Inflammatory macrophage treated with lipopolysaccharide for 4 hours (primary cell): ENCODE data around the gene OR5AR1.
"Not testable (repeated sequence)": the region's sequence is repeated elsewhere in the genome, so short reads cannot be mapped to it uniquely, and the experiment has no call there.

Experiments
- DNase-seq: peaks from one replicate; pipeline ENCODE4 v3.0.0-alpha.2; 2020

Gene OR5AR1

DNA sequence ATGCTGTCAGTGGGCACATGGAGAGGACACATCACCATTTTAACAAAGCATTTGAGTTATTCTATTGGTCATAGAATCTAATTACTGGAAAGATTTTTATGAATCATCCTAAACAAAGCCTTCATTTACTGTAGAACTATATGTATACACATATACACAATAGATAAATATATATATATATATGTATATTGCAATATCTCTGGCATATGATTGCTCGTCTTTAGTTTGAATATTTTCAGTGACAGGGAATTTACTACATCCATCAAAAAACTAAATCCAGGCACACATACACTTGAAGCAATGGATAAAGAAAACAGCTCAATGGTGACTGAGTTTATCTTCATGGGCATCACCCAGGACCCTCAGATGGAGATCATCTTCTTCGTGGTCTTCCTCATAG lies at the start of gene OR5AR1:
OR5AR1 (plus strand) TSS at position 301 of the 400 bp plus-strand sequence; CDS start at position 301, 0 bp downstream.
- DNase-seq, result no peak

DNA sequence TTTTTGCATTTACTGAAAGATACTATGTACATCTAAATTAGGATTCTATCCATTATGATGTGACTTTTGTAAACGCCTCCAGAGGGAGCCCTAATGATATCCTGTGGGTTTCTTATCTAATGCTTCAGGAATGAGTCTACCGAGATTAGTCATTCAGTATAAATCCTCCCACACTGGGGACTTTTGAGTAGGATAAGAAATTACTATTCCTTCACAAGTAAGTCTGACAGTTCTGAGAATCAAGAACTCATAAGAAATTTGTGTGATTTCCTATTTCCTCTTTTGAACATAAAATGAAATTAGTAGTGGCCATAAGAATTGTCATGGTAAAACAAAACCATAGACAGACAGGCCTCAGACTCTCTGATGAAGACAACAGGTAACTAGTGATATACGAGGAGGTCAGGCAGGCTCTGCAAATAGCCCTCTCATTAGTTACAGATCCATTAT lies 38.8 kb upstream of the OR5AR1 start:
- peak; percentile 66 for DNase-seq

DNA sequence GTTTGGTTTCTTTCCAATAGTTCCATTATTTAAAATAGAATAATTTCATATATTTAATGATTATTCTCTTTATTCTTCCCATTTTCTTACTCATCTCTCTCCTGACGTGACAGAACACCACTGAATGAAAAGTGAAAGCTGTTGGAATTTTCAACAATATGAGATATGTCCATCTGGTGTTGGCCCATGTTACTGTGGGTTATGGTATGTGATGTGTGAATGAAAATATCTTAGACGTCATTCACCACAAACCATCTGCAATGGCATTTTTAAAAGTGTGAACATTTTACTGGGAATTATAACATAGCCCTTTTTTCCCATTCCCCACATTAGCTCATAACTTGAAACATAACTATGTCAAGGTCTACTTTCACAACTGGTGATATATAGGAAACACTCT lies 37.5 kb upstream of the OR5AR1 start:
- no peak for DNase-seq

DNA sequence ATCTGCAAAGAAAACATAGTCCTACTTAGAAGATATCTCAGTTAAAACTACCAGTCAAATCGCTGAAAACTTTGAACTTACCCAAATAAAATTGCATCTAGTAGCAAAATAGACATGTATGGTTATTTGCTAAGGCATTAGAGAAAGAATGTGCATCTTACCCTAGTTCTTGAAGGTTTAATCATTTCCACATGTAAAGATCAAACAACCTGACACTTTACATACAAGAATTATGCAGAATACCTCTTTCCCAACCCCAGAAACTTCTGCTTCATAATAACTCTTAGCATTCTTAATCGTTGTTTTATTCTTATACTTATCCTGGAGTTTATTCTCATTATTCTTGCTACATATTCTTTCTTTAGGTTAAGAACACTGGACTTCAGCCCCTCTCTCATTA lies 31.2 kb upstream of the OR5AR1 start:
- DNase-seq, result no peak

DNA sequence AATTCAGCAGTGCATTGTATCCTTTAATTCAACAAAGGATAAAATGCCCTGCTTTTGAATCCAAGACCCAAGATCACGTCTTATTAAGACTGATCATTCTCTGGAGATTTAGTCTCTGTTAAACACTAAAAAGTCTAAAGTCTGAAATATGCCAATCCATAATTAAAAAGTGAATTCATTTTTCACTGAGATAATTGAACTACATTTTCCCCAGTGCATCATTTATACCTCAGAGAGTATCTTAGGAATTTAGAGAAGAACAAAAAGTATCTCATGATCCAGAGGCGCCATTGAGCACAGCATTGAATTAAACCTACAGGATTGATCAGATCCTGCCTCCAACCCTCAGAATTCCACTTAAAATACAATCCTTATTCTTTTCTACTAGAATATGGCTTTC lies 26.6 kb upstream of the OR5AR1 start:
- DNase-seq, result no peak

DNA sequence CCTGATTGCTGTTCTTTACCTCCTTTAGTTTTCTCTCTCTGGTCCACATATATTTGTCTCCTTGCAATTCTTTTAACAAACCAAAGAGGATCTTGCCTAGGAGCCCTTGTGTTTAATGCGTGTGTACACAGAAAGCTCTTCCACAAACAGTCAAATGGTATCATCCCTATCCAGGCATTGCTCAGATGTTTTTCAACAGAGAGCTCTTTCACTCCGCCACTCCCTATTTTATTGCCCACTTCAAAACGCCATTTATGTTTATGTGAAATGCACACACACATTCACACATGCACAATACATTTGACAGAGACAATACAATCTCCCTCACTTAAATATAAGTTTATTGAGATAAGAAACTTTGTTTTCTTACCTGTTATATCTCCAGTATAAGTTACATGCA lies 26.0 kb upstream of the OR5AR1 start:
- no peak for DNase-seq

DNA sequence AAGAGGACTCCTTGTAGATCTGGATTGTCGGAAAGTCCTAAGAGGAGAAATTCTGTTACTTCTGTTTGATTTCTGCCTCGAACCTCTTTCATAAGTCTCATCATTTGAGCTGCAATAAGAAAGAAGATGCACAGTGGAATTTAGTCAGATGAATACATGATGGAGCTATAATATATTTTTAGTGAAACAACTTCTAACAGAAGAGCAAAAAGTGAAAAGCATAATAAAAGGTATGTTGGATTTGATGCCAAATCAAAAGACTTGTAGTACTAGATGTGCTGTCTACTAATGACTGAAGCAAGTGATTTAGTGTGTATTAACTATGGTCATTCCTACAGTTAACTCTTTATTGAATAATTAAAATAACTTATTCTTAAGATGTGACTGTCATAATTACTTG lies 21.1 kb upstream of the OR5AR1 start, which contains the start of gene OR5AP2:
OR5AP2 (minus strand) TSS at position 101 of the 400 bp plus-strand sequence; CDS start at position 101, 0 bp downstream.
- DNase-seq, result no peak

DNA sequence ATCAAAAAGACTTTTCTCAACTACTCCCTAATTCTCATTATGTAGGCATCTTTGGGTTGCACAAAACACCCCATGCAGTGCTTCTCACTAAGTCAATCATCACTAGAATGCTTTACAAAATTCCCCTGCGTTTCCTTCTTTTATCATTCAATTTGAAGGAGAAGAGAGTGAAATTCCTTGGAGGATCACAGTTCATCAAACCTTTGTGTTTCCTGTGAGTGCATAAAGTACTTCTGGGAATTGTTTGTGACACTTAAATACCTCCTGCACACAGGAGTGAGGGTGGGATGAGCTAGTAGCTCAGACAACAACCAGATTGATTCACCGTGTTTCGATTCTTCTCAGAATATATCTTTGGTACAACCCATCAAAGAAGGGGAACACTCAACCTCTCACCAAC lies 3.7 kb upstream of the OR5AR1 start:
- no peak for DNase-seq

DNA sequence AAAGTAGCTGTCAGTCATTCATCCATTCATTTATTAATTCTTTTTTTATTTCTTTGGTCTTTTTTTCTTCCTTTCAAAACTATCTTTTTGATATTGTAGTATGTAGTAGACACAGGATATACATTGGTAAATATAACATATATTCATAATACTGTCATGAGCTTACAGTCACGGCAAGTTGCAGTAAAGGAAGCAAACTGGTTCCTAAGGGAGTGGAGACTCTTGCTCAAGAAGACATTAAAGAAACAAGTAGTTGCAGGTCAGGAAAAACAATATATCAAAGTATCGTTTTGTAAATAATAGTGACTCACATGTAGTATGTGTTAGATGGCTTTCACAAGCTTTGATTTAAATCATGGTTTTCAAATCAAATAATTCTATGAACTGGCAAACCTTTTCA lies 7.5 kb downstream of the OR5AR1 start:
- DNase-seq, result no peak

DNA sequence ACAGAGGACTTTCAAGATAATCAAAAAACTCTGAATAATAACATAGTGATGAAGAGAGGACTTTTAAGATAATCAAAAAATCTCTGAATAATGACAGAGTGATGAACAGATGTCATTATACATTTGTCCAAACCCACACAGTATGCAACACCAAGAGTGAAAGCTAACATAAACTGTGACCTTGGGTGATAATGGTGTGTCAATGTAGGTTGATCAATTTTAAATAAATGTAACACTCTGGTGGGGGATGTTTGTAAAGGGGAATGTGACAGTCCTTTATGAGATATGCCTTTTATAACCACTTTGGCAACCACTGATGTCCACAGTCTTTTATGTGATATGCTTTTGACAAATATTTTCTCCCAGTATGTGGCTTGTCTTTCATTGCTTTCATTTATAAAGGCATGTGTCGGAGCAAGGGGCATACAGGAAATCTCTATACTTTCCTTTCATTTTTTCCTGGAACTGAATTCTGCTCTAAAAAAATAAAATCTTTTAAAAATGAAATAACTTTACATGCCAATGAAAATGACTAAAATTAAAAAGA lies 25.1 kb downstream of the OR5AR1 start:
- DNase-seq, result no peak

DNA sequence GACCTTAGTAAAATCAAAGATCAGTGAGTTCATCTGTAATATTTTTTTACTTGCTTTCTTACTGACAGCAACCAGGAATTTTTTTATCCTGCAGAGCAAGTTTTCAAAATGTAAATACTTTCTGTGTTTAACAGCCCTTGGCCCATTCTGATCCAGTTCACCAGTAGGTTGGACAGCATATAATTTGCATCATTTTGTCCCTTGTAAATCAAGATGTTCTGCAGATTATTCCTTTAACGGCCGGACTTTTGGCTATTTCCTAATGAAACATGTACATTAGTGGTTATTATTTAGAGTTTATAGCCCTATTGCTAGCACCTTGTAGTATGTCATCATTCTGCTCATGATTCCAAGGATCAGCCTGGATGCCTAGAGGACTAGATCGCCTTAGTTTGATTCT lies 27.7 kb downstream of the OR5AR1 start:
- not testable (repeated sequence) for DNase-seq

DNA sequence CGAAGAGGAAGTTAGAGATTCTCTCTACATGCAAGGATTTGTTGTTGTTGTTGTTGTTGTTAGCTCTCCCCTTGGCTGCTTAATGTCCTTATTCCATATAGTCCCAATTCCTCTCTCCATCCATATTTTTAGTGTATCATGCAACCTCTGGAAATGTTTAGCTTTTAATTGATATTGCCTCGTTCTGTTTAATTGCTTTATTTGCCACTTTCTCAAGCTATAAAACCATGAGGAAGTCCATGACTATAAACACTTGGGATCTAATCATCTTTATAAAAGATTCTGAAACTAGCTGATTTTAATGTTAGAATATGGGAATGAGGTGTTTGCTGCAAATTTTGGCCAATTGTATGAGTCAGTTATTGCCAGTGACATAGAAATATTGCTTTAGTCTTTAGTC lies 29.9 kb downstream of the OR5AR1 start:
- DNase-seq, result no peak

DNA sequence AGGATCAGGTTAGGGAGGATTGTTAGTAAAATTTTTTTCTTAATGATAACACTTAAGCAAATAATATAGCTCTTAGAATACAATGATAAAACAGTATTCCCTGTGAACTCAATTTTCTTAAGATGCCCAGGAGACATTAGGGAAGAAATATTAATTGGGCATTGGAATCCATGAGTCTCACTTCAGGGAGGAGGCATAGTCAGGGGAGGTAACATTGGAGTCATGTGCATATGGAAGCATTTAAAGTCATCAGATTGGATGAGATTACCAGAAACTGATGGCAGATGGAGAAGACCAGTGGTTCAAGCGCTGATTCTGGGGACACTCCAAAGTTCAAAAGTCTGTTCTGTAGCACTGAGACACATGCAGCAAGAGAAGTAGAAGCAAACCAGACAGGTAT lies 35.3 kb downstream of the OR5AR1 start, which contains the start of gene OR9G1:
OR9G1 (plus strand) TSS at position 301 of the 400 bp plus-strand sequence. CDS start 1,293 bp downstream, outside the sequence.
- DNase-seq, result no peak

DNA sequence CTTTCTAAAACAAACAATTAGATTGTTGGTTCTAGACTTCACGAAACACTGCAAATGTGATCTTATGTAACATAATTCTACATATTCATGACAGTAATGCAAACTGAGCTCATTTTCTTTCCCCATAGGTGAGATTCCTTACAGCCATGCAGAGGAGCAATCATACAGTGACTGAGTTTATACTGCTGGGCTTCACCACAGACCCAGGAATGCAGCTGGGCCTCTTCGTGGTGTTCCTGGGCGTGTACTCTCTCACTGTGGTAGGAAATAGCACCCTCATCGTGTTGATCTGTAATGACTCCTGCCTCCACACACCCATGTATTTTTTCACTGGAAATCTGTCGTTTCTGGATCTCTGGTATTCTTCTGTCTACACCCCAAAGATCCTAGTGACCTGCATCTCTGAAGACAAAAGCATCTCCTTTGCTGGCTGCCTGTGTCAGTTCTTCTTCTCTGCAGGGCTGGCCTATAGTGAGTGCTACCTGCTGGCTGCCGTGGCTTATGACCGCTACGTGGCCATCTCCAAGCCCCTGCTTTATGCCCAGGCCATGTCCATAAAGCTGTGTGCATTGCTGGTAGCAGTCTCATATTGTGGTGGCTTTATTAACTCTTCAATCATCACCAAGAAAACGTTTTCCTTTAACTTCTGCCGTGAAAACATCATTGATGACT lies 36.9 kb downstream of the OR5AR1 start:
- DNase-seq, result no peak

DNA sequence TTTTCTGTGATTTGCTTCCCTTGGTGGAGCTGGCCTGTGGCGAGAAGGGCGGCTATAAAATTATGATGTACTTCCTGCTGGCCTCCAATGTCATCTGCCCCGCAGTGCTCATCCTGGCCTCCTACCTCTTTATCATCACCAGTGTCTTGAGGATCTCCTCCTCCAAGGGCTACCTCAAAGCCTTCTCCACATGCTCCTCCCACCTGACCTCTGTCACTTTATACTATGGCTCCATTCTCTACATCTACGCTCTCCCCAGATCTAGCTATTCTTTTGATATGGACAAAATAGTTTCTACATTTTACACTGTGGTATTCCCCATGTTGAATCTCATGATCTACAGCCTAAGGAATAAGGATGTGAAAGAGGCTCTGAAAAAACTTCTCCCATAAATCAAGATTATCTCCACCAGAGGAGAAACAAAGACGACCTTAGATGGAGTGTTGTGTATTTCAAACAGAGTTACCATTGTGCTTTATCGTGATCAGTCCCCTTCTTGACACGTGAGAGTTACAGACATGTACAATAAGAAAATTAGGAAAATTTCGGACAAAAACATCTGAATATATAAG lies 37.5 kb downstream of the OR5AR1 start:
- DNase-seq, result no peak

DNA sequence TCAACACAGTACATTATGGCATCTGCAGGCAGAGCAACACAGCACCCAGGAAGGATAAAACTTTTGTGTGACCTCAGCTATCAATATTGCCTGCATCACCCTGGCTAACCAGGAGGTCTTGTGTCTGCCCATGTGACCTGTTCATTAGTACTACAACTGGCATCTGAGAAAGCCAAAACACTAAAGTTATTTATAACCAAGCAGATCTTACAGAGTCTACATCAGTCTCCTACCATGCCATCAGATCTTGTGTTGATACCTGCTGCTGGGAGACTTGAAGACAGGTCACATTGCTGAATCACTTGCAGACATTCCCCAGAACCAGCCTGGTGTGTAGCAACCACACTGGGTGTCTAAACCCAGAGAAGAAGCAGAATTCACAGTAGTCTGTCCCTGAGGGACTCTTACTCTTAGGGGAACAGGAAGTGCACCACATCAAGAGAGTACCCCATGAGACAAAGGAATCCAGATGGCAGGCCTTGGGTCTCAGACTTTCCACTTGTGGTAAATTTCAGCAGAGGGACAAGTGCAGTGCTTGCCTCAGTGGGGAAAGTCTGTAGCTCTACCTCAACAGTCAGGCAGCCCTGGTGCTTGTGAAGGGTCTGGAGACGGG lies 42.4 kb downstream of the OR5AR1 start:
- no peak for DNase-seq

DNA sequence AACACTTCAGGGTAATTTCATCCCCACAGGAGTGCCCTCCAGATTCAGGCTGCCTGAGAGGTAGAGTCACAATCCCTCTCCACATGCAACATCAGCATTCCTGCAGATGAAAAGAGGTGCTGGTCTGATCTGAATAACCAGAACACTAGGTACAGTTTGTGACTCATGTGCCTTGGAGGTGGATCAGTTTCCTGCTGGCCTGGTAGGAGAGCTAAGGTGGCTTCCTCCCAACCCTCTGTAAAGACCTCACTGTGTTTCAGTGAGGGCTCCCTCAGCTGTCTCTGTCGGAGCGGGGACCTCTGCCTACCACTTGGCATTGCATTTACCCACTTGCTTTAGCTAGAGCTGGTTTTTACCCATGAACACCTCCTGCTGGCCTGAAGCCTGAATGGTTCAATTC lies 43.0 kb downstream of the OR5AR1 start:
- DNase-seq, result no peak

DNA sequence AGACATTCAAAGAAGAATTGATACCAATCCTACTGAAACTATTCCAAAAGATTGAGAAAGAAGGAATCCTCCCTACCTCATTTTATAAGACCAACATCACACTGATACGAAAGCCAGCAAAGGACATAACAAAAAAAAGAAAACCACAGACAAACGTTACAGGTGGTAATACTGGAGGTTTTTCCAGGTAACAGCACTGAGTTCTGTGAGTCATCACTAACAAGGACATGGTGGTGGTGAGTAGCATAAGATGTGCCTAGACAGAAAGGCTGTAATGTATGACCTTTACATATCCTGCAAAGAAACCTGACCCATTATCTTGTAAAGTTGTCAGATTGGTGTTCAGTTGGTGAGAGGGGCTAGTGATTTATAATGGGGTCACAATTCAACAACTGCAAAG lies 50.7 kb downstream of the OR5AR1 start:
- DNase-seq, result no peak
